ENCODE results near the gene MX1.

The MX1 gene

GRCh38 chr21:41431788-41432548, 5.9 kb downstream of the MX1 start:
- no peak for FAIRE-seq
- no peak for DNase-seq (ENCODE audit: low spot score)

- no peak for DNase-seq (ENCODE audit: low spot score)
- FAIRE-seq, result no peak
Measured at GRCh38 chr21:41432562-41433460, 6.8 kb downstream of the MX1 start.

DNA sequence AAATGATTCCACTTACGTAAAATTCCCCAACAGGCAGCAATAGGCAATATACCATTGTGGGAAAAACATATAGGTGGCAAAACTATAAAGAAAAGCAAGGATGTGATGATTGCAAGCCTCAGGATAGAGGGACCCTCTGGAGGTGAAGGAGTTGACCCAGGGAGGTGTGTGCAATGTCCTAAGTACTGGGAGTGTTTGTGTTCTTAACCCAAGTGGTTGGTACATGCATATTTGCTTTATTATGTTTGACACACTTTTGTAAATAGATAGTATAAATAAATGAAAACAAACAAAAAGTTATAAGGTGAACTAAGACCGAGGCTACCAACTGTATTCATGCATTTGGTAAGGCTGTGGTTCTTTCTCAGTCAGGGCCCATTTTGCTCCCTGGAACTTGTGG, 7.5 kb downstream of the MX1 start:
- no peak for FAIRE-seq
- no peak for DNase-seq (ENCODE audit: low spot score)

GRCh38 chr21:41435706-41436105, 9.7 kb downstream of the MX1 start:
- DNase-seq (ENCODE audit: low spot score) (no peak), FAIRE-seq (no peak)

- DNase-seq (ENCODE audit: low spot score) (no peak), FAIRE-seq (no peak)
Measured at GRCh38 chr21:41437729-41438128, 11.7 kb downstream of the MX1 start.

DNA sequence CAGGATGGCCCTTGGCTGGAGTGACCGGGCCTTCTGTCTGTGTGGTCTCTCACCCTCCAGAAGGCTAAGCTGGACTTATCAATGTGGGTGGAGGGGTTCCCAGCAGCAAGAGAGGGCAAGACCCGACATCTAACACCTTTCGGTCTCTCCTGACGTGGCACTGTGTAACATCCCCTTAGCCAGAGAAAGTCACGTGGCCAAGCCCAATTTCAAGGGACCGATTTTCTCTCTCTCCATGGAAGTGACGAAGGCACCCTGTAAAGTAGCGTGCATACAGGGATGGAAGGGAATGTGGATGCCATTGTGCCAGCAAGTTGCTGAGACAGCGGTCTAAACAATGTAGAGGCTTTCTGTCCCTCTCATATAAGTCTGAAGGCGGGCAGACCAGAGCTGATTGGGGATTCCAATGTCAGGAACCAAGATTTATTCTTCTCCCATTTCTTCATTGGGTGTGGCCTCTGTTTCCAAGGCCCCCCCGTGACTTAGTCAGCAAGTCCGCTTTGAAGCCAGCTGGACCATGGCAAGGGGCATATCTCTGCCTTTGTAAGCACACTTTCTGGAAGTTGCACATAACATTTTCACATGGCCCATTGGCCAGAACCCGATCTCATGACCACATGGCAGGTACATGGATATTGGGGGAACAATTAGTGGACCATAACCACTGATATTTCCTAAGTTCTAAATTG, 12.5 kb downstream of the MX1 start:
- no peak for DNase-seq (ENCODE audit: low spot score)
- no peak for FAIRE-seq

GRCh38 chr21:41439248-41439647, 13.2 kb downstream of the MX1 start:
- no peak for FAIRE-seq
- no peak for DNase-seq (ENCODE audit: low spot score)

GRCh38 chr21:41441546-41441945, 15.5 kb downstream of the MX1 start:
- FAIRE-seq, result no peak
- DNase-seq (ENCODE audit: low spot score), result no peak

DNA sequence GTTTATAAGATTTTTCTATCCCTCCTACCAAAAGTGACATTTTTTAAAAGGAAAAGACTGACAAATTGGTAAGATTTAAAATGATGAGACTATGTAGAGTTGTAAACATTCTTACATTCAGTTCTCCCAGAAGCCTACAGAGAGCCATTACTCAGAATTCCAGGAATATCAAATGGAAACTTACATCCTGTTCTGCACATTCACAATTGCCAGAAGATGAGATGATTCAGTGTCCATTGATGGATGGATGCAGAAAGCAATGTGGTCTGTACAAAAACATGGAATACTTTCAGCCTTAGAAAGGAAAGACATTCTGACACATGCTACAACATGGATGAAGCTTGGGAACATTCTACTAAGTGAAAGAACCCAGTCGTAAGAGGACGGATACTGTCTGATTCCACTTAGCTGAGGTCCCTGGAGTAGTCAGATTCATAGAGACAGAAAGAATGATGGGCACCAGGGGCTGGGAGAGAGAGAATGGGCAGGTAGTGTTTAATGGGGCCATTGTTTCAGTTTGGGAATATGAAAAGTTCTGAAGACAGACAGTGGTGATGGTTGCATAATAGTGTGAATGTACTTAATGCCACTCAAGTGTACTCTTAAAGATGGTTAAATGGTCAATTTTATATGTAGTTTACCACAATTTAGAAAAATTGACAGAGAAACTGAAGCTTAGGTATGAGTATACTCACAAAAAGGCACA, 16.6 kb downstream of the MX1 start:
- no peak for FAIRE-seq

GRCh38 chr21:41443562-41443961, 17.5 kb downstream of the MX1 start:
- DNase-seq (ENCODE audit: low spot score) (no peak), FAIRE-seq (no peak)

More for the DNA sequence above, 16.6 kb downstream of the MX1 start:
- DNase-seq (ENCODE audit: low spot score), result no peak

GRCh38 chr21:41444703-41445464, 18.8 kb downstream of the MX1 start:
- DNase-seq (ENCODE audit: low spot score), result no peak
- no peak for FAIRE-seq

DNA sequence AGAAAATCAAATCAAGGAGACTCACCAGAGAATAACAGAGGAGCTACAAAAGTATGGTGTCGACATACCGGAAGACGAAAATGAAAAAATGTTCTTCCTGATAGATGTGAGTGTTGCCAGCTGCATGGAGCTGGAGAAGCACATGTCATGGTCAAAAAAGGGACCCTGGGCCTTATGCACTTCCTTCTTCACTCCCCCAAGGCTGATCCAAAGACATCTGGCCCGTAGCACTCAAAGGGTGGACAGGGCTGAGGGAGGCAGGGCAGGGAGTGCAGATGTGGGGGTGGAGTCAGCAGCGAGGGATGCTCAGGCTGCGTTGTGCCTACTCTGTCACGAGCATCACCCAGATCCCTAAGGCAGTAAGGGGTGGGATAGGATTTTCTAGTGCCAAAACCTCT, 19.4 kb downstream of the MX1 start:
- no peak for FAIRE-seq
- DNase-seq (ENCODE audit: low spot score), result no peak

- FAIRE-seq, result no peak
- no peak for DNase-seq (ENCODE audit: low spot score)
Measured at GRCh38 chr21:41446586-41446985, 20.5 kb downstream of the MX1 start.

DNA sequence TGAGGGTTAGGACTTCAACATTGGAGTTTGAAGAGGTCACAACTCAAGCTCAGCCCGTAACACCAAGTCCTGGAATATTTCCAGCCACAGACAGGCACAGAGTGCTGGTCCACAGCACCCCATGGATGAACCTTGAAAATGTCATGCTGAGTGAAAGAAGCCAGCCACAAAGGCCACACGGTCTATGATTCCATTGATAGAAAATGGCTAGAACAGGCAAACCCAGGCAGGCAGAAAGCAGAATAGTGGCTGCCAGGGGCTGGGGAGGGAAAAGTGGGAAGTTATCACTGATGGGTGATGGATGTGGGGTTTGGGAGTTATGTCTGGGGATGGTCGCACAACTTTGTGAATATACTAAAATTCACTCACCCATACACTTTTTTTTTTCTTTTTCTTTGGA, 21.3 kb downstream of the MX1 start:
- DNase-seq (ENCODE audit: low spot score), result no peak
- no peak for FAIRE-seq

DNA sequence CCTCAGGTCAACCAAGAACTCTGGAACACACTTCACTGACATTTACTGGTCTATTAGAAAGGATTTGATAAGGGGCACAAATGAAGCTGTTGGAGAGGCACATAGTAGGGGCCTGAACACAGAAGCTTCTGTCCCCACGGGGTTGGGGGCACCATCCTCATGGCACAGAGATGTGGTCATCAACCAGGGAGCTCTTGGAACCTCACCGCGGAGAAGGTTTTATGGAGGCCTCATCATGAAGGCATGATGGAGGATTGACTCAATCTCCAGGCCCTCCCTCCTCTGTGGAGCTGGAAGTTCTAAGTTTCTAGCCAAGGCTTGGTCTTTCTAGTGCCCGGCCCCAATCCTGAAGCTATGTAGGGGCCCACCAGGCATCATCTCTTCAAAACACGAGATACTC, 23.6 kb downstream of the MX1 start:
- DNase-seq (ENCODE audit: low spot score) (no peak), FAIRE-seq (no peak)

DNA sequence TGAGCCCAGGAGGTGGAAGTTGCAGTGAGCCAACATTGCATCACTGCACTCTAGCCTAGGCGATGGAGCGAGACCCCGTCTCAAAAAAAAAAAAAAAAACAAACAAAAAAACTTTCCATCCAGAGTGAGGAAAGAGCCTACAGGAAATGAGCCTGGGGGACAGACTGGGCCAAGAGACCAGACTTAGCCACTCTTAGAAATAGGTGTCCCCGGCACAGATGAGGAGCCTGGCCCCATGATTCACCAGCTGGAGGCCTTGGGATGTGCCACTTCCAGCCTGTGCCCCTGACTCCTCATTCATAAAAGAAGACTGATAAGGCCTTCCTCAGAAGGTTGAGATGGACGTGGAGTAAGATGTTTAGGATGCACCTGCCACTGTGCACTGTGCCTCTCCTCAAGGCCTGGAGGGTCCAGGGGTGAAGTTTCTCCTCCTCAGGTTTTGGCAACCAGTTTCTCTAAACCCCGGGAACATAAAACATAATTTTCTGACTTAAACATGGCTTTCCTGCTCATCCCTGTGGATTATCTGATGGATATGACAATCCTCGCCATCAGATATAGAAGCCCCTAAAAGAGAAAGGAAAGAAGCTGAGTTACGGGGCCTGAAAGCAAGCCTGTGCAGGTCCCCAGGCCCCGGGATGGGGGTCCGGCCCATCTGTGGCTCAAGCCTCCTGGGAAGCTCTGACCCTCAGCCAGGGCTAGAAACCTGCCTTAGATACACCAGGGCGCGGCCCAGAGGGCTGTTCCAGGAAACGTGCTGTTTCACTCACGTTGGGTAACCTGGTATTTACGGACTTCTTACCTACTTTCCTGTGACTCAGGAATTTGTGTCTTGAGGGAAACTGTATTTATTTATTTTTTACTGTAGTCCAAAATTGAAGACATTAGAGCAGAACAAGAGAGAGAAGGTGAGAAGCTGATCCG, 26.0 kb downstream of the MX1 start:
- no peak for DNase-seq (ENCODE audit: low spot score)
- FAIRE-seq, result no peak

GRCh38 chr21:41453198-41453597, 27.2 kb downstream of the MX1 start:
- FAIRE-seq (no peak), DNase-seq (ENCODE audit: low spot score) (no peak)

- FAIRE-seq (no peak), DNase-seq (ENCODE audit: low spot score) (no peak)
Measured at GRCh38 chr21:41453761-41454160, 27.7 kb downstream of the MX1 start.

- no peak for DNase-seq (ENCODE audit: low spot score)
- no peak for FAIRE-seq
Measured at GRCh38 chr21:41458121-41458520, 32.1 kb downstream of the MX1 start.

DNA sequence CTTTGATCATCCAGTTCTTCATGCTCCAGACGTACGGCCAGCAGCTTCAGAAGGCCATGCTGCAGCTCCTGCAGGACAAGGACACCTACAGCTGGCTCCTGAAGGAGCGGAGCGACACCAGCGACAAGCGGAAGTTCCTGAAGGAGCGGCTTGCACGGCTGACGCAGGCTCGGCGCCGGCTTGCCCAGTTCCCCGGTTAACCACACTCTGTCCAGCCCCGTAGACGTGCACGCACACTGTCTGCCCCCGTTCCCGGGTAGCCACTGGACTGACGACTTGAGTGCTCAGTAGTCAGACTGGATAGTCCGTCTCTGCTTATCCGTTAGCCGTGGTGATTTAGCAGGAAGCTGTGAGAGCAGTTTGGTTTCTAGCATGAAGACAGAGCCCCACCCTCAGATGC, 32.5 kb downstream of the MX1 start:
- no peak for FAIRE-seq
- no peak for DNase-seq (ENCODE audit: low spot score)

Data from RCC 7860 (cell line).